HepG2 (cell line): Measurements from ENCODE around the gene UBE2O. TPM values are rescaled to one million over a fixed set of nuclear protein-coding genes. Genes with fewer than 3 reads are reported as not detected.

Experiments
- CCDC6 ChIP-seq: sonication (generic); formaldehyde crosslinking; IDR thresholded peaks from 2 replicates; pipeline ENCODE4 v1.8.1; 2022; ENCODE audit warnings: mild to moderate bottlenecking, missing genetic modification reagents, moderate library complexity
- FOXK1 ChIP-seq: sonication (generic); formaldehyde crosslinking; IDR thresholded peaks from 2 replicates; pipeline ENCODE4 v1.4.0; 2020; ENCODE audit warnings: low read depth, missing genetic modification reagents, borderline replicate concordance
- GATA4 ChIP-seq: sonication (generic); IDR thresholded peaks from 2 replicates; pipeline ENCODE4 v1.6.1; 2016; ENCODE audit warnings: antibody characterized with exemption, low read depth, borderline replicate concordance
- KAT8 ChIP-seq: IDR thresholded peaks from 2 replicates; pipeline ENCODE4 v1.6.1; 2016; ENCODE audit warnings: missing genetic modification reagents, missing compliant biosample characterization
- KLF12 ChIP-seq: sonication (generic); formaldehyde crosslinking; IDR thresholded peaks from 2 replicates; pipeline ENCODE4 v1.4.0; 2020; ENCODE audit warnings: missing genetic modification reagents, borderline replicate concordance
- MYNN ChIP-seq: sonication (generic); formaldehyde crosslinking; IDR thresholded peaks from 2 replicates; pipeline ENCODE4 v1.4.0; 2020; ENCODE audit warnings: mild to moderate bottlenecking, low read depth, missing genetic modification reagents
- NCOA5 ChIP-seq: sonication (generic); formaldehyde crosslinking; IDR thresholded peaks from 2 replicates; pipeline ENCODE4 v1.4.0; 2020; ENCODE audit warnings: missing genetic modification reagents
- PAX8 ChIP-seq: sonication (generic); formaldehyde crosslinking; IDR thresholded peaks from 2 replicates; pipeline ENCODE4 v1.8.0; 2022; ENCODE audit warnings: mild to moderate bottlenecking, missing genetic modification reagents, borderline replicate concordance
- PHF20 ChIP-seq: sonication (generic); formaldehyde crosslinking; IDR thresholded peaks from 2 replicates; pipeline ENCODE4 v1.5.0; 2020; ENCODE audit warnings: mild to moderate bottlenecking, missing genetic modification reagents
- POLR2AphosphoS2 ChIP-seq: IDR thresholded peaks from 2 replicates; pipeline ENCODE4 v1.6.1; 2011; ENCODE audit warnings: low read depth, low read length, improper control_type of control experiment
- SAP130 ChIP-seq: IDR thresholded peaks from 2 replicates; pipeline ENCODE4 v1.6.1; 2016; ENCODE audit warnings: low read depth
- SNRNP70 ChIP-seq: fragments of 200-400 bp; formaldehyde crosslinking; IDR thresholded peaks from 2 replicates; pipeline ENCODE4 v1.6.1; 2017; ENCODE audit warnings: mild to moderate bottlenecking, low read depth, low read length, moderate library complexity
- SPEN ChIP-seq: sonication (generic); formaldehyde crosslinking; IDR thresholded peaks from 2 replicates; pipeline ENCODE4 v1.5.1; 2020; ENCODE audit warnings: low read depth, mild to moderate bottlenecking, missing genetic modification reagents
- SRY ChIP-seq: sonication (generic); formaldehyde crosslinking; IDR thresholded peaks from 2 replicates; pipeline ENCODE4 v1.8.0; 2022; ENCODE audit warnings: mild to moderate bottlenecking, missing genetic modification reagents
- ZBTB42 ChIP-seq: sonication (generic); formaldehyde crosslinking; IDR thresholded peaks from 2 replicates; pipeline ENCODE4 v1.5.0; 2020; ENCODE audit warnings: mild to moderate bottlenecking, missing genetic modification reagents
- ZBTB7A ChIP-seq: sonication (generic); formaldehyde crosslinking; IDR thresholded peaks from 2 replicates; pipeline ENCODE4 v1.8.0; 2022; ENCODE audit warnings: mild to moderate bottlenecking, missing genetic modification reagents
- ZMYM4 ChIP-seq: sonication (generic); formaldehyde crosslinking; IDR thresholded peaks from 2 replicates; pipeline ENCODE4 v1.8.1; 2023; ENCODE audit warnings: mild to moderate bottlenecking, missing genetic modification reagents
- ZNF33B ChIP-seq: sonication (generic); formaldehyde crosslinking; IDR thresholded peaks from 2 replicates; pipeline ENCODE4 v1.5.1; 2020; ENCODE audit warnings: mild to moderate bottlenecking, missing genetic modification reagents
- ZNF572 ChIP-seq: sonication (generic); formaldehyde crosslinking; IDR thresholded peaks from 2 replicates; pipeline ENCODE4 v1.5.1; 2020; ENCODE audit warnings: mild to moderate bottlenecking, missing genetic modification reagents
- ZNF598 ChIP-seq: sonication (generic); formaldehyde crosslinking; IDR thresholded peaks from 2 replicates; pipeline ENCODE4 v1.5.1; 2020; ENCODE audit warnings: mild to moderate bottlenecking, missing genetic modification reagents, borderline replicate concordance
- ZNF605 ChIP-seq: sonication (generic); formaldehyde crosslinking; IDR thresholded peaks from 2 replicates; pipeline ENCODE4 v1.8.0; 2022; ENCODE audit warnings: mild to moderate bottlenecking, missing genetic modification reagents
- ZNF674 ChIP-seq: sonication (generic); formaldehyde crosslinking; IDR thresholded peaks from 2 replicates; pipeline ENCODE4 v1.5.0; 2020; ENCODE audit warnings: low read depth, mild to moderate bottlenecking, missing genetic modification reagents
- ZSCAN9 ChIP-seq: IDR thresholded peaks from 2 replicates; pipeline ENCODE4 v1.6.1; 2016; ENCODE audit warnings: borderline replicate concordance
- polyA plus RNA-seq, 8 experiments: library from polyadenylated mRNA; depleted of rRNA in 3 of 8; stranded (reverse) in 7 of 8; unstranded in 1 of 8; fragments of >200 nt; fragmentation: Illumina TruSeq in 4 of 8; extraction: Trizol in 4 of 8; gene quantifications; 2 replicates each; pipeline versions ENCODE4 v1.2.1 to v1.2.3, GENCODE V29; 2011 to 2016; ENCODE audit warnings: low read depth in 4 of 8, missing spikeins in 1 of 8, mixed read lengths in 1 of 8; ENCODE audit not compliant: insufficient read depth in 1 of 8
- total RNA-seq, 5 experiments: library from RNA; depleted of rRNA; stranded (reverse); fragments of >200 nt; fragmentation: Illumina TruSeq; extraction: Trizol; gene quantifications; 2 replicates each; pipeline ENCODE4 v1.2.3, GENCODE V29; 2016; ENCODE audit warnings: low read depth in 1 of 5
- TF ChIP-seq, protein P1 (sequence below): IDR thresholded peaks from 2 replicates; pipeline ENCODE4 v1.6.1; 2016; ENCODE audit warnings: missing biosample characterization, missing genetic modification reagents, low read depth
- TF ChIP-seq, protein P2 (sequence below): sonication (generic); formaldehyde crosslinking; IDR thresholded peaks from 2 replicates; pipeline ENCODE4 v1.8.1; 2022; ENCODE audit warnings: low read depth, mild to moderate bottlenecking, missing genetic modification reagents

The UBE2O gene
- total and polyA plus RNA-seq, 2 of the 13 experiments (the other 11 are each of a cell fraction or from before 2014, with no cell fraction given) = 21.5 to 23.5 TPM

DNA sequence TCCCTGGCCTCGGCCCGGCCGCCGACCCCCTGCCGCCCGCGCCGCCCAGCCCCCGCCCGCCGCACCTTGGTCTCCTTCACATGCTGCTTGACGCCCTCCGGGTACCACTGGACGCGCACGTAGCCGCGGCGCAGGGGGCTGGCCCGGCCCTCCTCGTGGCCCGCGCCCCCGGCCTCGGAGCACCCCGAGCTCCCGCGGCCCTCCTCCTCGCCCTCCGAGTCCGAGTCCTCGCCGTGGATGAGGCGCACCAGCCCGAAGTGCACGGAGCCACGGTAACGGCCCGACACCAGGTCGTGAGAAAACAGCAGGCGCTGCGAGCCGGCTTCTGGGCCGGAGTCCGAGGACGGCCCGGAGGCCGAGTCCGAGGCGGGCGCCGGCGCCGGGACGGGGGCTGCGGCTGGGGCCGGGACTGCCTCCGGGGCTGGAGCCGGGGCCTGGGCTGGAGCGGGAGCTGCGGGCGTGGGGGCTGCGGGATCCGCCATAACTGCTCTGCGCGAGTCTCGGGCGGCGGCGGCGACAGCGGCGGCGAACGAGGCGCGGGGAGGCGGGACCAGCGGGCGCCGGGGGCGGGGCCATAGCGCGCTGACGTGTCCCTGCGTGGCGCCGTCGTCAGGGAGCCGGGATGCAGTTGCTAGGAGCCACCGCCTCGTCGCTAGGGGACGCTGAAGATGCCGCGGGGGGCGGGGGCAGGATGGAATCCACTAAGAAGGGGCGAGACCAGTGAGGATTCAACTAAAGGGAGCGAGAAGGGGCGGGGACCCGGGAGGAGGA, at the start of gene UBE2O (continued):
- TF ChIP-seq SPEN (CRISPR knock-in tag) = peak; percentile 77; the same call in 1 of the 2 replicates
- TF ChIP-seq ZMYM4 (CRISPR knock-in tag) = no peak
- TF ChIP-seq SNRNP70 = no peak
- no peak for TF ChIP-seq ZNF572 (CRISPR knock-in tag)
- no peak for TF ChIP-seq POLR2AphosphoS2
- TF ChIP-seq GATA4 = 0 out of 2 replicates have a peak, but pooled peaks have one; percentile 25
- no peak for TF ChIP-seq ZNF605 (CRISPR knock-in tag)
- TF ChIP-seq SRY (CRISPR knock-in tag) = peak; percentile 89
- TF ChIP-seq ZBTB7A (CRISPR knock-in tag) = peak; percentile 56; the same call in 1 of the 2 replicates
- TF ChIP-seq CCDC6 (CRISPR knock-in tag) = peak; percentile 93
- TF ChIP-seq ZSCAN9 = no peak; the same call in 1 of the 2 replicates
- no peak for TF ChIP-seq FOXK1 (CRISPR knock-in tag)
- peak; percentile 89 for TF ChIP-seq SAP130 (CRISPR knock-in tag)
- peak; percentile 45; the same call in 1 of the 2 replicates for TF ChIP-seq KAT8
- 0 out of 2 replicates have a peak, but pooled peaks have one; percentile 1 for TF ChIP-seq MYNN (CRISPR knock-in tag)
- peak; percentile 70 for TF ChIP-seq KLF12 (CRISPR knock-in tag)
- TF ChIP-seq PAX8 (CRISPR knock-in tag) = 0 out of 2 replicates have a peak, but pooled peaks have one; percentile 37
- TF ChIP-seq, protein P1, sequence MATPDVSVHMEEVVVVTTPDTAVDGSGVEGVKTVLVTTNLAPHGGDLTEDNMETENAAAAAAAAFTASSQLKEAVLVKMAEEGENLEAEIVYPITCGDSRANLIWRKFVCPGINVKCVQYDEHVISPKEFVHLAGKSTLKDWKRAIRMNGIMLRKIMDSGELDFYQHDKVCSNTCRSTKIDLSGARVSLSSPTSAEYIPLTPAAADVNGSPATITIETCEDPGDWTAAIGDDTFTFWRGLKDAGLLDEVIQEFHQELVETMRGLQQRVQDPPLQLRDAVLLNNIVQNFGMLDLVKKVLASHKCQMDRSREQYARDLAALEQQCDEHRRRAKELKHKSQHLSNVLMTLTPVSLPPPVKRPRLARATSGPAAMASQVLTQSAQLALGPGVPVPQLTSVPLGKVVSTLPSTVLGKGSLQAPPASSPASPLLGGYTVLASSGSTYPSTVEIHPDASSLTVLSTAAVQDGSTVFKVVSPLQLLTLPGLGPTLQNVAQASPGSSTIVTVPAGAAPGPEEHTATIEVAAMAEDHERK (CRISPR knock-in tag) = peak; percentile 87
- TF ChIP-seq, protein P2, sequence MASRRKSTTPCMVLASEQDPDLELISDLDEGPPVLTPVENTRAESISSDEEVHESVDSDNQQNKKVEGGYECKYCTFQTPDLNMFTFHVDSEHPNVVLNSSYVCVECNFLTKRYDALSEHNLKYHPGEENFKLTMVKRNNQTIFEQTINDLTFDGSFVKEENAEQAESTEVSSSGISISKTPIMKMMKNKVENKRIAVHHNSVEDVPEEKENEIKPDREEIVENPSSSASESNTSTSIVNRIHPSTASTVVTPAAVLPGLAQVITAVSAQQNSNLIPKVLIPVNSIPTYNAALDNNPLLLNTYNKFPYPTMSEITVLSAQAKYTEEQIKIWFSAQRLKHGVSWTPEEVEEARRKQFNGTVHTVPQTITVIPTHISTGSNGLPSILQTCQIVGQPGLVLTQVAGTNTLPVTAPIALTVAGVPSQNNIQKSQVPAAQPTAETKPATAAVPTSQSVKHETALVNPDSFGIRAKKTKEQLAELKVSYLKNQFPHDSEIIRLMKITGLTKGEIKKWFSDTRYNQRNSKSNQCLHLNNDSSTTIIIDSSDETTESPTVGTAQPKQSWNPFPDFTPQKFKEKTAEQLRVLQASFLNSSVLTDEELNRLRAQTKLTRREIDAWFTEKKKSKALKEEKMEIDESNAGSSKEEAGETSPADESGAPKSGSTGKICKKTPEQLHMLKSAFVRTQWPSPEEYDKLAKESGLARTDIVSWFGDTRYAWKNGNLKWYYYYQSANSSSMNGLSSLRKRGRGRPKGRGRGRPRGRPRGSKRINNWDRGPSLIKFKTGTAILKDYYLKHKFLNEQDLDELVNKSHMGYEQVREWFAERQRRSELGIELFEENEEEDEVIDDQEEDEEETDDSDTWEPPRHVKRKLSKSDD (CRISPR knock-in tag) = peak; percentile 71; the same call in 1 of the 2 replicates
- no peak for TF ChIP-seq ZBTB42
- 0 out of 2 replicates have a peak, but pooled peaks have one; percentile 60 for TF ChIP-seq ZNF33B (CRISPR knock-in tag)
- 0 out of 2 replicates have a peak, but pooled peaks have one; percentile 38 for TF ChIP-seq ZNF598
- no peak for TF ChIP-seq PHF20 (CRISPR knock-in tag)
- no peak for TF ChIP-seq NCOA5 (CRISPR knock-in tag)
- peak; percentile 20; the same call in 1 of the 2 replicates for TF ChIP-seq ZNF674 (CRISPR knock-in tag)
